ENCODE results near the gene EPHB6.

Gene EPHB6

GRCh38 chr7:142864980-142865747 is 10.3 kb downstream of the EPHB6 start:
- DNase-seq, result no peak

- no peak for DNase-seq
These were observed 10.9 kb downstream of the EPHB6 start for GRCh38 chr7:142865766-142866165.

GRCh38 chr7:142866361-142867096 is 11.7 kb downstream of the EPHB6 start:
- no peak for DNase-seq

- no peak for DNase-seq
These were observed 12.2 kb downstream of the EPHB6 start for GRCh38 chr7:142867097-142867378.

- no peak for DNase-seq
These were observed 12.7 kb downstream of the EPHB6 start for GRCh38 chr7:142867398-142868187.

- no peak for DNase-seq
These were observed 13.5 kb downstream of the EPHB6 start for GRCh38 chr7:142868188-142868985.

GRCh38 chr7:142868986-142869415 is 14.1 kb downstream of the EPHB6 start:
- no peak for DNase-seq

- DNase-seq, result no peak
These were observed 14.6 kb downstream of the EPHB6 start for GRCh38 chr7:142869434-142869833.

- no peak for DNase-seq
These were observed 15.3 kb downstream of the EPHB6 start for GRCh38 chr7:142870147-142870559.

GRCh38 chr7:142870566-142871259 is 15.8 kb downstream of the EPHB6 start:
- DNase-seq, result no peak

- DNase-seq, result no peak
These were observed 16.6 kb downstream of the EPHB6 start for GRCh38 chr7:142871260-142872105.

- no peak for DNase-seq
These were observed 17.3 kb downstream of the EPHB6 start for GRCh38 chr7:142872106-142872675.

- DNase-seq, result no peak
These were observed 18.5 kb downstream of the EPHB6 start for GRCh38 chr7:142873281-142873784.

GRCh38 chr7:142873871-142874270 is 19.0 kb downstream of the EPHB6 start:
- no peak for DNase-seq

- no peak for DNase-seq
These were observed 19.5 kb downstream of the EPHB6 start for GRCh38 chr7:142874409-142874808.

GRCh38 chr7:142874837-142875236 is 20.0 kb downstream of the EPHB6 start:
- DNase-seq, result no peak

- no peak for DNase-seq
These were observed 20.6 kb downstream of the EPHB6 start for GRCh38 chr7:142875456-142875855.

GRCh38 chr7:142876236-142876960 is 21.5 kb downstream of the EPHB6 start:
- DNase-seq, result no peak

- DNase-seq, result no peak
These were observed 22.4 kb downstream of the EPHB6 start for GRCh38 chr7:142876991-142877910.

Data from HCEC 1CT (cell line).